ENCODE results near the gene NGEF. TPM values are rescaled to one million over a fixed set of nuclear protein-coding genes. Genes with fewer than 3 reads are reported as not detected.

Gene NGEF
- polyA plus RNA-seq, 1 experiment, result 0.10 TPM

DNA sequence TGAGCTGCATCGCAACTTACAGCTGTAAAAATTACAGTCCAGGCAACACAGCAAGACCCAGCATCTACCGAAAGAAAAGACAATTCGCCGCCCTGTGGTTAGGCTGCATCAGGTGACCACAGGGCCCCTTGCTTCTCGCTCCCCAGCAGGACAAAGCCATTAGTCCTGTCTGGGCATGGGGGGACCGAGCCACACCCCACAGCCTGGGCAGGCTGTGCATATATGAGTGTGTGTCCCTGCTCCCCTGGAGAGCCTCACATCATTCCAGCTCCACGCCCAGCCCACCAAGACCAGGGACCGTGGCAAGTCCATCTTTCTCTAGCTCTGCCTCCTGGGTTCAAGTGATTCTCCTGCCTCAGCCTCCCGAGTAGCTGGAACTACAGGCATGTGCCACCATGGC lies 109.1 kb downstream of the NGEF start:
- TF ChIP-seq, protein P1, sequence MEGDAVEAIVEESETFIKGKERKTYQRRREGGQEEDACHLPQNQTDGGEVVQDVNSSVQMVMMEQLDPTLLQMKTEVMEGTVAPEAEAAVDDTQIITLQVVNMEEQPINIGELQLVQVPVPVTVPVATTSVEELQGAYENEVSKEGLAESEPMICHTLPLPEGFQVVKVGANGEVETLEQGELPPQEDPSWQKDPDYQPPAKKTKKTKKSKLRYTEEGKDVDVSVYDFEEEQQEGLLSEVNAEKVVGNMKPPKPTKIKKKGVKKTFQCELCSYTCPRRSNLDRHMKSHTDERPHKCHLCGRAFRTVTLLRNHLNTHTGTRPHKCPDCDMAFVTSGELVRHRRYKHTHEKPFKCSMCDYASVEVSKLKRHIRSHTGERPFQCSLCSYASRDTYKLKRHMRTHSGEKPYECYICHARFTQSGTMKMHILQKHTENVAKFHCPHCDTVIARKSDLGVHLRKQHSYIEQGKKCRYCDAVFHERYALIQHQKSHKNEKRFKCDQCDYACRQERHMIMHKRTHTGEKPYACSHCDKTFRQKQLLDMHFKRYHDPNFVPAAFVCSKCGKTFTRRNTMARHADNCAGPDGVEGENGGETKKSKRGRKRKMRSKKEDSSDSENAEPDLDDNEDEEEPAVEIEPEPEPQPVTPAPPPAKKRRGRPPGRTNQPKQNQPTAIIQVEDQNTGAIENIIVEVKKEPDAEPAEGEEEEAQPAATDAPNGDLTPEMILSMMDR (IDR thresholded peaks at IDR 0.05; ENCODE audit: low read depth, low read length), result no peak
- ChIA-PET POLR2A (no interaction called here), CTCF (no interaction called here)
- Histone ChIP-seq H3K27ac (ENCODE audit: low read depth, low read length) (no peak overlapping the region), H3K9me3 (ENCODE audit: control insufficient read depth, insufficient read depth, low read length) (no peaks in the 10 kb centered on the region; the same call in 1 of the 2 replicates), H3K4me3 (ENCODE audit: low read depth, low read length) (no peak overlapping the region), H3K27me3 (ENCODE audit: control insufficient read depth, insufficient read depth, low read length) (no peaks in the 10 kb centered on the region)
- DNase-seq (ENCODE audit: low read depth, low spot score), result no peak

DNA sequence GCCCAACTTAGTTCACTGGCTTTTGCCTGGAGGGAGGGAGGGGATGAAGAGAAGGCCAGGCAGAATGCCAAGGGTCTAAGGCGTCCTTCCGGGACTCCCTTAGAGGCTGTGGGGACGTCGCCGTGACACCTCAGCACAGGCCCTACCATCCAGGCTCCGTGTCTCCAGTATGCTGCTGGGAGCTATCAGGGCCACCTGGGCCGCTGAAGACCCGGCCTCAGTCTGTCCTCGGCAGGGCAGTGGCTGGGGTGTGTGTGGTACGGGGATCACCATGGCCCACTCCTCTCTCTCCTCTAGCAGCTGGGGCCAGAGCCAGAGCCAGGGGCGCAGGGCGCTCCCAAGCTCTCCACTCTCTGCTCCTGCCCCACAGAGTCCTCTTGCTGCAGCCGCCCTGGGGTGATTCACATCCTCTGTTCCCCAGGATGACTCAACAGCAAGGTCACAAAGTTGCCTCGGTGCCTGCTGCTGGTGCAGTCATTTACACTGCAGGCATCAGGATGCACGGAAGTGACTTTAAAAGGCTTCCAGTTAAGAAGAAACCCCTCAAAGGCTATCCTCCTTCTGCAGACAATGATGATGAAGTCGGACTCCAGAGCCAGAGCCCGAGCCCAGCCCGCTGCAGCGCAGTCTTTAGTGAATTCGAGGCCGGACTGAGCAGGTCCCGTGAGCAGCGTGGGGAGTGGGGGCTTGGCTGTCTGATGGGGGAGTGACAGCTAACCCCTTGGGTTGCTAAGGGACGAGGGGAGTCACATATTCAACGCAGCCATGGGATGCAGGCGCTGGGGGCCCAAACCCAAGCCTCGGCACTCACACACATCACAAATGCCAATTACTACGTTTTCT lies 111.1 kb downstream of the NGEF start:
- H3K9me3 ChIP-seq (ENCODE audit: control insufficient read depth, insufficient read depth, low read length), result no peaks in the 10 kb centered on the region; the same call in 1 of the 2 replicates
- POLR2A ChIA-PET, result no interaction called here
- peak overlapping the region; percentile 83 for H3K27ac ChIP-seq (ENCODE audit: low read depth, low read length)
- DNase-seq (ENCODE audit: low read depth, low spot score), result peak; percentile 57
- TF ChIP-seq, protein P1 (IDR thresholded peaks at IDR 0.05; ENCODE audit: low read depth, low read length), result no peak
- H3K4me3 ChIP-seq (ENCODE audit: low read depth, low read length), result no peak overlapping the region
- H3K27me3 ChIP-seq (ENCODE audit: control insufficient read depth, insufficient read depth, low read length), result no peaks in the 10 kb centered on the region
- CTCF ChIA-PET, result interaction anchor here (1.2 kb wide), 1 partner anchor 151 kb away, joined by 3 read pairs; no protein-coding TSS in a partner anchor

DNA sequence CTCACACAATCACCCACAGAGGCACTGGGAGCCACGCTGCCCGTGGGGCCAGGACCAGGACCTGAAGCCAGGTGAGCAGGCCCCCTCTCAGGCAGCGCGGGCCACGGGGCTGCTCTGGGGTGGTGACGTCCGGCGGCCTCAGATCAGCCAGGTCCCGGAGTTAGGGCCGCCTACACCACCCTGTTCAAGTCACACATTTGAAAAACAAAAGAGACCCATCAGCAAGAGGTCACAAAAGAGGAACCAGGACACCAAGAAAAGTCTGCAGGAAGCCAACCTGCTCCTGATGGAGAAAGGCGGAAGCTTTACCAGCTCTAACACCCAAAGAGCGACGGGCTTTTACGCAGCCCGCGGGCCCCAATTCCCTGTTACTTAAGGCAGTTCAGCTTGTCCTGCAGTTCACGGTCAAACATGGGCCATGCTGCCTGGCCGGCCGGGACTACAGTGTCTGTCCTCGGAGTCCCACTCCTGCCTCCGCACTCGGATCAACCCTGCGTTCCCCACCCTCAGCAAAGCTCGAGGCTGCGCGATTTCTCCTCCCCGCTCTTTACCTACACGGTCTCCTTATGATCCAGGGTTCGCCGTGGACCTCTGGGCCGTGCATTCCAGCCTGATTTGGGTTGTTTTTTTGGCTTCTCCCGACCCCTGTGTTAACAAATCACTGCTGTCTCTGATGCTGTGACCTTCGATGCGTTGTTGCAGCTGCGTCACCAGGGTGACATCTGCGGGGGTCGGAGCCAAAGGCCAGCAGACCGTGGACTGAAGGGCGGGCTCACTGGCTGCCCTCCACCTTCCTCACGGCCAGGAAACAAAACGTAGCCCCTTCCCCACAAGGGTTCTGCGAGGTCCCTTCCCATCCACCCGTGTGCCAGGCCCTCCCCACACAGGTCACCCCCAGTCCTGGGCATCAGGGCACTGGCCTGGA lies 112.0 kb downstream of the NGEF start:
- ChIA-PET POLR2A (no interaction called here), CTCF (interaction anchor here (0.6 kb wide), 1 partner anchor 127 kb away, joined by 3 read pairs; no protein-coding TSS in a partner anchor)

DNA sequence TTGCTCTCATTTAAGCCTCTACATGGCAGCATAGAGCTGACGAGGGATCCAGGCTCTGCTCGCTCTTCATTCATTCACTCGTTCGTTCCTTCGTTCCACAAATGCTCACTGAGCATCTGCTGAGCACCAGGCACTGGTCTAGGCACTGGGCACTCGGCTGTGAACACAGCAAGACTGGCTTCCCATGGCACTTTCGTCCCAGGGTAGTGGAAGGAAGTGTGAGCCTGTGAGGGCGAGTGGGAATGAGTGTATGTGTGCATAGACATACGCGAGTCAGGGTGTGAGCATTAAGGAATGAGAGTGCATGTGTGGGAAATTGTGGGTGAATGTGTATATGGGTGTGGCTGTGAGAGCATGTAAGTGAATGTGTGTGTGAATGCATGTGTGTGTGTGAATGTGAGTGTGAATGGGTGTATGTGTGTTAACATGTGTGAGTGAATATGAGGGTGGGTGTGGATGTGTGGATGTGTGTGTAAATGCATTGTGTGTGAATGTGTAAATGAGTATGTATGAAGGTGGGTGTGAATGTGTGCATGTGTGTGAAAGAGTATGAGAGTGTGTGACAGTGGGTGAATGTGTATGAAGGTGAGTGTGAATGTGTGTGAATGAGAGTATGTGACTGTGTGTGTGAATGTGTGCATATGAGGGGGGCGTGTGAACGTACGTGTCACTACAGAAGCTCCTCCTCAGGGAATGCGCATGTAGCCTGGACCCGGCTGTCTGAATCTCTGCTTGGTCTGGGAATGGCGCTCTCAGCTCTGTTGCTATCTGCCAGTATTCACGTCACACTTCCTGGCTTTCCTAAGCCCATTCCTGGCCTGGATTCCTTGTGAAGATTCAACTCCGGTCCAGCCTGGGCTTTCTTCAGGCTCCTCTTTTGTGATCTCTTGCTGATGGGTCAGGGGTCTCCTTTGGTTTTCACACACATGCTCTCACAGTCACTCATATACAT lies 114.2 kb downstream of the NGEF start:
- CTCF ChIA-PET, result no interaction called here
- TF ChIP-seq, protein P1 (IDR thresholded peaks at IDR 0.05; ENCODE audit: low read depth, low read length), result no peak
- POLR2A ChIA-PET, result no interaction called here
- Histone ChIP-seq H3K4me3 (ENCODE audit: low read depth, low read length) (no peak overlapping the region), H3K27ac (ENCODE audit: low read depth, low read length) (no peak overlapping the region), H3K9me3 (ENCODE audit: control insufficient read depth, insufficient read depth, low read length) (no peaks in the 10 kb centered on the region; the same call in 1 of the 2 replicates), H3K27me3 (ENCODE audit: control insufficient read depth, insufficient read depth, low read length) (peaks cover 2% of the 10 kb centered on the region)
- peak; percentile 8 for DNase-seq (ENCODE audit: low read depth, low spot score)

More for the DNA sequence above, 112.0 kb downstream of the NGEF start:
- no peaks in the 10 kb centered on the region for H3K27me3 ChIP-seq (ENCODE audit: control insufficient read depth, insufficient read depth, low read length)
- peak overlapping the region; percentile 83 for H3K27ac ChIP-seq (ENCODE audit: low read depth, low read length)
- no peaks in the 10 kb centered on the region; the same call in 1 of the 2 replicates for H3K9me3 ChIP-seq (ENCODE audit: control insufficient read depth, insufficient read depth, low read length)
- H3K4me3 ChIP-seq (ENCODE audit: low read depth, low read length), result no peak overlapping the region
- DNase-seq (ENCODE audit: low read depth, low spot score), result no peak
- TF ChIP-seq, protein P1 (IDR thresholded peaks at IDR 0.05; ENCODE audit: low read depth, low read length), result no peak

Measured in AG04450 (cell line).